ENCODE measurements around the gene CYP4F22.
"Not testable (repeated sequence)": the region's sequence is repeated elsewhere in the genome, so short reads cannot be mapped to it uniquely, and the experiment has no call there.

The CYP4F22 gene

DNA sequence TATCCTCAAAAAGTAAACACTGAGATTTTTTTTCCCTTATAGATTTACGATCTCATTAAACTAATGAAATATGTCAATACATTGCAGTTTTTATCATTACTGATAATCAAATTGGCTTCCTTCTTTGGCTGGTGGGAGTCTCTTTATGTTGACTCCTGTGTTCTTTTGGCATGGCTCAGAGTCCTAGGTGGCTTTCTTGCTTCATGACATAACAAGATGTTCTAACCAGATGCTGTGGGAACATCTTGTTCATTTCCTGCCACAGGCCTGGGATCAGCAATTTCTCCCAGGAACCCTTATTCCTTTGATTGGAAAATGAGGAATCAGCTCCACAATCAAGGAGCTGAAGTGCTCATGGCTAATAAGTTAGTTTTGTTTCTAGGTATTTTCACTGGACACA is 13.2 kb upstream of the CYP4F22 start:
- DNase-seq = no peak

DNA sequence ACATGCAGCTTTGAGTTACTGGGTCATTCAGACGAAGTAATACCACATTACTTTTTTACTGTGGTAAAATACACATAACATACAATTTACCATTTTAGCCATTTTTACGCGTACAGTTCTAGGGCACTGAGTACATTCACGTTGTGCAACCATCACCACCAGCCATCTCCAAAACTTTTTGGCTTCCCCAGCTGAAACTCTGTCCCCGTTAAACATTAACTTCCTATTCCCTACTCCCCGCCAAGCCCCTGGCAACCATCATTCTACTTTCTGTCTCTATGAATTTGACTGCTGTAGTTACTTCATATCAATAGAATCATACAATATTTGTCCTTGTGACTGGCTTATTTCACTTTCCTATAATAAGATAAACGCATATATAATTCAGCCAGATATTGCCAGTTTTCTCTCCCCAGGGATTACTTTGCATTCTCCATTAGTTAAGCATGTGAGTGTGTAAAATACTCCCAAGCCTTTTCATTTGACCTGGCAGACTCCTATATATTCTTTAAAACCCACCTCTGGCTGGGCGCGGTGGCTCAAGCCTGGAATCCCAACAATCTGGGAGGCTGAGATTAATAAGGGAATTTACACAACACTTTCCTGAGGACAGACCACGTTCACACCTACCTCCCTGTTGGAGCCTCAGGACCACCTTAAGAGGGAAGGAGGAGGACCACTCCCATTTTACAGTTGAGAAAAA is 10.0 kb upstream of the CYP4F22 start:
- no peak for DNase-seq

DNA sequence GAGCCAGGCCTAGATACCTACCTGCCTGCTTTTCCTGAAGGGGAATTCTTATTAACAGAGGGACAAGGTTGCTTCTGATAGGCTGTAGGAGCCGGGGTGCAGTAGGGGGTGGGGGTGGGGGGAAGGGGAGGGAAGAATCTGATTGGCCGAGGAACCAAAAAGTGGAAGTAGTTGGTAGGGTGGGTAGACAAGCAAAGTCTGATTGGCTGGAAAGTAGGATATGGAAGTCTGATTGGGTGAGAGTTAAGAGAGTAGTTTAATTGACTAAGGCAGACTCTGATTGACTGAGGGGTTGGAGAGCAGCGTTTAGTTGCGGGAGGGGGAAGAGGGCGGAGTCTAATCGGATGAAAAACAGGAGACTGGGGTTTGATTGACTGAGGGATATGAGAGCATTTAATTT is 9.4 kb upstream of the CYP4F22 start:
- no peak for DNase-seq

DNA sequence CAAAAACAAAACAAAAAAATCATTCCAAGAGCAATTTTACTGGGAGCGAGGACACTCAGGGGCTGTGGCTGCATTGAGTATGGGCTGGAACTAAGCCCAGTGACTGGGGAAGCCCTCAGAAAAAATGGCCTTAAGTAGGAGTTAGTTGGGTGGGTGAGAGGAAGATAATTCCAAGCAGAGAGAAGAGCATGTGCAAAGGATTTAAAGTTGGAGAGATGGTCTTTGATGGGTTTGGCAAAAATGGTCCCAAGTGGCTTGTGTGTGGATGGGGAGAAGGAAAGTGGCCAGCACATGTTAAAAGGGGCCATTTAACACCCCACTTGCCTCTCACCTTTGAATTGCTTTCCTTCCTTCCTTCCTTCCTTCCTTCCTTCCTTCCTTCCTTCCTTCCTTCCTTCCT is 6.7 kb upstream of the CYP4F22 start:
- no peak for DNase-seq

DNA sequence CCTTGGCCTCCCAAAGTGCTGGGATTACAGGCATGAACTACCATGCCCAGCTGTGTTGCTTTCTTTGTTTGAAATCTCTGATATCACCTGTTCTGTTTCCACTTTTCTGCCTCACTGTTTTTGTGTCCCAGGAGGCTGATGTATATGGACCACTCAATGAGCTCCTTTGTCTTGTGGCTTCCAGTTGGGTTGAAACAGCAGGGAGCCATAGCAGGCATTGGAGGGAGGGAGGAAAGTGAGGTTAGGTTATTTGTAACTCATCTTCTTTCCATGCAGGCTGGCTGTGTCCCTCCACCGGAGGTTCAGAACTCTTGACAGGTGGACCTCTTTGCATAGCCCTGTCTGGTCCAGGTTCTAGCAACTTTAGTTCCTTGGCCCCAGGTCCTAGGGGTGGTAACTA is 6.1 kb upstream of the CYP4F22 start:
- no peak for DNase-seq

DNA sequence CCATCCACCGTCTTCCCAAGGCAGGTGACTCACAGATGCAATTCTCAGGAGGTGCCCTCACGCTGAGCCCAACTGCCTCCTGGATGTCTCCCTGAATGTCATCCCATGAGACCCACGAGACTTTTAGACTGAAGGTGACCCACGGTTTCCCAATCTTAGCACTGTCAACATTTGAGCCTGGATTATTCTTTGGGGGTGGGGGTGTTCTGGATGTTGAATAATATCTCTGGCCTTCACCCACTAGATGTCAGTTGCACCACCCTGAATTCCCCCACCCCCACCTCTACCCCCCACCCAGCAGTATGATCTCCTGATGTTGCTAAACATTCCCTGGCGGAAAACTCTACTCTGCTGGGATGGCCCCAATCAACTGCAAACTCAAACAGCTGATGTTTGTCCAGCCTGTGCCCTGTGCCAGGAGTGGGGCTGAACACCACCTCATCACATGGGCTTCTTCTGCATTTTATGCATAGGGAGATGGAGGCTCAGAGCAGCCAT is 2.2 kb upstream of the CYP4F22 start:
- DNase-seq = no peak

DNA sequence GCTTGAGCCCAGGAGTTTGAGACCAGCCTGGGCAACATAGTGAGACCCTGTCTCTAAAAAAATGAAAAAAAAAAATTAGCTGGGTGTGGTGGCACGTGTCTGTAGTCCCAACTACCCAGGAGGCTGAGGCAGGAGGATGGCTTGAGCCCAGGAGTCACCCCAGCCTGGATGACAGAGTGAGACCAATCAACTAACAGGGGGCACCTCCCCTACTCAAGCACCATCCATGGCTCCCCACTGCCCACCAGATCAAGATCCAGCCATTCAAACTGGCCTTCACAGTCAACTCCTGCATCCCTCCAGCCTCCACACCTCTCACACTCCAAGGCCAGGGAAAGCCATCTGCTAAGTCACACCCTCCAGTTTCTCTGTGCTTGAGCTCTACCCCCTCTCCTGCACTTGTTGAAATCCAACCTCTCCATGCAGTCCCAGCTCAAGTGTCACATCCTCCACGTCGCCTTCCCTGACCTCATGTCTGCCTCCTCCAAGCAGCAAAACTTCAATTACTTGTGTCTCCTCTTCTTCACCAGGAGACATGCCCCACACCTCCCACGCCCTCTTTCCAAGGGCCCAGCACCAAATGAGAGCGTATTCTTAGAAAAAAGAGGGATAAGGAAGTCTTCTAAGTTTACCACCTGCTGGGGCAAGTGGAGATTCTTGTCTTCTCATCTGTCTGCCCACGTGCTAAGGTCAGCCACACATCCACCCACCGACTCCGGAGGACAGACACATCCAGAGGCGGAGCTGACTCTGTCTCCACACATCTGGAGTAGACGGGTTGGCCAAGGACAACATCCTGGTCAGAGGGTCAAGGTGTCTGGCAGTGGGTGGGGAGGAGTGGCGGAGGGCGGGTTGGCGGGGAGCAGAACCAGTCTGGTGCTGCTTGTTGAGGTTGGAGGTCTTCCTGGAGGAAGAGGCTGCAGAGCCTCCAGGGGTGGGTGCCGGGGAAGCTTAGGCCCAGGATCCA is 974 bp upstream of the CYP4F22 start:
- DNase-seq = no peak

DNA sequence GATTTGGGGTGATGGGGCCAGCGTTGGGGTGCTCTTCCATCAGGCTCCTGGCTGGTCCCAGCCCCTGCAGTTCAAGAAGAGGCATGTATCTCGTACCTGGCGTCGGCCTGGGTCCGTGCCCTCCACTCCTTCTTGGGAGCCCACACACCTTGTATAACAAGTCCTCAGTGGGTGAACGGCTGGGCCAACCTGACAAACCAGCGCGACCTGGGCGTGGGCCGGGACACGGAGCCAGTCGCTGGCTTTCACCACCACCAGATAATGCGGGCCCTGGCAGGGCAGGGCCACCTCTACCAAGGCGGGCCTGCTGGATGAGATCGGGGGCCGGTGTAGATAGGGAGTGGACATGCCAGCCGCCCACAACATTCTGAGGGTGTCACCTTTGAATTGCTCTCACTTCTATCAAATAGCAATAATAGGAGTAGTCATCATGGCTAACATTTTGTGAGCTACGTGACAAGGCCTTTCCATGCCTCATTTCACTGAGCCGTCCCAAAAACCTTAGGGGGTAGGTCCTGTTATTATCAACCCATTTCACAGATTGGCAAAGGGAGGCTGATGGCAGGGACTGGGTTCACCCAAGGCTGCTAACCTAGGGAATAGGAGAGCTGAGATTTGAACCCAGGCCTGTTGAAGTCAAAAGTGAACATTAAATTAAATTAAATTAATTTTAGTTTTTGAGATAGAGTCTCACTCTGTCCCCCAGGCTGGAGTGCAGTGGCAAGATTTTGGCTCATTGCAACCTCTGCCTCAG is 3.5 kb downstream of the CYP4F22 start:
- DNase-seq = no peak

DNA sequence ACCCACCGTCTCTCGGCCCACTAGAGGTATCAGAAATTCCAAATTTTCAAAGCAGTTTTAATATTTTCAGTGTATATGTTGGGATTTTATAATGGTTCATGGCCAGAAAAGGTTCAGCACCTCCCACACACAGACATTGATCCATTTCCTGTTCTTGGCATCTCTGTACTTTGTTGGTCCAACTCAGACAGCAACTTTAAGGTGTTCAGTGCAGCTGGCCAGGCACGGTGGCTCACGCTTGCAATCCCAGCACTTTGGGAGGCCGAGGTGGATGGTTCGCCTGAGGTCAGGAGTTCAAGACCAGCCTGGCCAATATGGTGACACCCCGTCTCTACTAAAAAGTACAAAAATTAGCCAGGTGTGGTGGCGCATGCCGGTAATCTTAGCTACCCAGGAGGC is 6.9 kb downstream of the CYP4F22 start:
- DNase-seq = not testable (repeated sequence)

DNA sequence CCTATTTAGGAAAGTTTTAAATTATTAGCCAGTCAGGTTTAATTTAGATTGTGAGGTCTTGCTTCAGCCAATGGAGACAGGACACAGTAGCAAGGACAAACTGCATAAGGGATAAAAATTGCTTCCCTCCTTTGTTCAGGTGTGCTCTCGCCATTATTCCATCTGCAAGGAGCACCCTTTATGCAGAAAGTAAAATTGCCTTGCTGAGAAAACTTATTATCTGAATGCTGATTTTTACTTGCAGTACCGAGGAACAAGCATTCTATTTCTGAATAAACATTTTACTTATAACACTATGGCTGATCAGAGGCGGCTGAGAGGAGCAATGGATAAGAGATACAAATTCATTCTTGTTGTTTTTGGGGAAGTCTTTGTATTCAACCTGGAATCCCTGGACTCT is 8.0 kb downstream of the CYP4F22 start:
- peak; percentile 15 for DNase-seq

DNA sequence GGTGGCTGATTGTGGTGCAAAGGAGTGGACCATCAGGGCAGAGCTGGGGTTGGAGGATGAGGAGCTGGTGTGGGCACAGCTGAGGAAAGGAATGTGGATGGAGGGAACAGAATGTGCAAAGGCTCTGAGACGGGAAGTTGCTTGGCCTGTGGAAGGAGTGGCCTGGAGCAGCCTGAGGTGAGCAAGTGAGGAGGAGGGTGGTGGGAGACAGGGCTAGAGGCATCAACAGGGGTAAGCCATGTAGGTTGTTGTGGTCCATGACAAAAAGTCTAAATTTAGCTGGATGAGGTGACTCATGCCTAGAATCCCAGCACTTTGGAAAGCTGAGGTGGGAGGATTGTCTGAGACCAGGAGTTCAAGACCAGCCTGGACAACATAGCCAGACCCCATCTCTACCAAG is 9.5 kb downstream of the CYP4F22 start:
- no peak for DNase-seq

DNA sequence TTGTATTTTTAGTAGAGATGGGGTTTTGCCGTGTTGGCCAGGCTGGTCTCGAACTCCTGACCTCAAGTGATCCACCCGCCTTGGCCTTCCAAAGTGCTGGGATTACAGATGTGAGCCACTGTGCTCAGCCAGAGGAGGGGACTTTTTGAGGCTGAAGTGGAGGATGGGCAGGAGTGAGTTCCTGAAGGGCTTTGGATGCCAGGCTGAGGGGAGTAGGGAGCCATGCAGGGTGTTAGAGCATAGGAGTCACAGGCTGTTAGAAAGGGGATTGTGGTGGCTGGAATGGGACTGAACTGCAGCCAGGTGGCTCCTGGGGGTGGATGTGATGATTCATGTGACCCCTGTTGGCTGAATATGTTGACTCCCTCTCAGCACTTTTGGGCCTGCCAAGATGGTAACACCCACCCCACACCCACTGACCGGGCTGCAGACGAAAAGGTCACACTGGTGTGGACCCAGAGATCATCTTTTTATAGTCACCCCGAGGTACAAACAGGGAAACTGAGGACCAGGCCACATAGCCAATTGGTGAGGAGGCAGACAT is 11.2 kb downstream of the CYP4F22 start:
- DNase-seq = no peak

DNA sequence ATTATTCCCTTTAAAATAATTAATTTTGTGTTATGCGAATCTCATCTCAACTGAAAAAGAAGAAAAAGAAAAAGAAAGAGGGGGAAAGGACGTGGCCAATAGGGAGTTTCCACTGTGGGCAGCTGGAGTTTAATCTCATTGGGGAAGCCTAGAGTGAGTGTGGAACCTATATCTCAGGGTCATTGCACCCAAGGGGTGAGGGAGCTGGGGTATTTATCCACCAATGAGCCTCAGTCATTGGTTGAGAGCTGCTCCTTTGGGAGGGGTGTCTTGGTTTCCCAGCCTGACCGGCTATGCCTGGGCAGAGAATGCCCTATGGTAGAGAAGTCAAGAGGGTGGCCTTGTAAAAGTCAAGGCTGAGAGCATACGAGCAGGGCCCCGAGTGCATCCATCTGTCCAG is 16.5 kb downstream of the CYP4F22 start:
- DNase-seq = no peak

DNA sequence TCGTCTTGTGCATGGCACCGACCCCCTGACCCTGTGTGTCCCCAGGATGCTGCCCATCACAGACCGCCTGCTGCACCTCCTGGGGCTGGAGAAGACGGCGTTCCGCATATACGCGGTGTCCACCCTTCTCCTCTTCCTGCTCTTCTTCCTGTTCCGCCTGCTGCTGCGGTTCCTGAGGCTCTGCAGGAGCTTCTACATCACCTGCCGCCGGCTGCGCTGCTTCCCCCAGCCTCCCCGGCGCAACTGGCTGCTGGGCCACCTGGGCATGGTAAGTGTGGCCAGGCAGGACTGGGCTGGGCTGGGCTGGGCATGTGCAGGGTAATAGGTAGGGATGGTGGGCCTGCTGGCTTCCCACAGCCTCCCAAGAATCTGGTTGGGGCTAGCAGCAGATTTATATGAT is 17.0 kb downstream of the CYP4F22 start:
- DNase-seq = no peak

DNA sequence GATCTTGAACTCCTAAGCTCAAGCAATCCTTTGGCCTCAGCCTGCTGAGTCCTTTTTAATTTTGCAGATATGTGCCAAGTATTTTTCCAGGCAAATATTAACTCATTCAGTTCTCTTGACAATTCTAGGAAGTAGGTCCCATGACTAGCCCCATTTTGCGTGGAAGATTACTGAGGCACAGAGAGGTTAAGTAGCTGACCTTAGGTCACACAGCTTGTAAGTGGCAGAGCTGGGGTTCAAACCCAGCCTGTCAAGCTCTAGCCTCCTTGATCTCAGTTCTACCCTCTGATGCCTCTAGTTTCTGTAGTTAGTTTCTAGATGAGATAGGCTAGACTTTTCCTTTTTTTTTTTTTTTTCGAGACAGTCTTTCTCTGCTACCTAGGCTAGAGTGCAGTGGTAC is 18.1 kb downstream of the CYP4F22 start:
- DNase-seq = no peak

DNA sequence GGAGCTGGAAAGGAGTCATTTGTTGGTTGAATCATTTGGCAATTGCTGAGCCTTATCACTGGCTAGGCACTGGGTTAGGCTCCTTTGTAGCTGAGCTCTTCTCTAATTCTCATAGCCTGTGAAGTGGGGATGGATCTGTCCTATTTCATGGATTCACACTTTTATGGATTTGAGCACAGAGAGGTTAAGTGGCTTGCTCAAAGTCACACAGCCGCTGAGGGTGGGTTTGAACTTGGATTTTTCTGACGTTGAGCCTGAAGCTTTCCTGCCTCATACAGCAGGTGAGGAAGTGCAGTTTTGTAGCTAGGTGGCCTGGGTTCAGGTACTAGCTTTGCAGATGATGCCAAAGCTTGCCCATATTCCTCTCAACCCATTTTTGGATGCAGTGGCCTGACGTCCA is 19.4 kb downstream of the CYP4F22 start:
- no peak for DNase-seq

DNA sequence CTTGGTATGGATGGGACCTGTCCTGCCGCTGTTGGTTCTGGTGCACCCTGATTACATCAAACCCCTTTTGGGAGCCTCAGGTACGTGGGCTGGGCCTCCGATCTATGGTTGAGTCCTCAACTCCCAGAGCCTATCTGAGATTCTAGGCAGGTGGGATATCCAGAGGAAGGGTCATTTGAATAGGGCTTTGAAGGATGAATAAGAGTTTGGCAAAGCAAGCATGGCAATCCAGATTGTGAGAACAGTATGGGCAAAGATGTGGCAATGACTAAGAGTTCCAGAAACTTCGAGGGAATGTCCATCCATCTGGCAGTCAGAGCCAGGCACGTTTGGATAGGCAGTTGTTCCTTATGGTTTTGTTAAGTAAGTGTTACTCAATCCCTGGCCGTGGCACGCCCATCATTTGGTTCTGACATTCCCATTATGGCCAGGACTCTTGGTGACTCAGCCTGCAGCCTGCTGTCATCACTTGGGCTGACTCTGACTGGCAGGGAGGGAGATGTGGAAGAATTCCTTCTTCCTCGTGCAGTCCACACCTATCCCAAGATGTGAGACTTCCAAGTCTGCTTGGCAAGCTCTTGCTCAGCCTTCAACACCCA is 21.5 kb downstream of the CYP4F22 start:
- no peak for DNase-seq

DNA sequence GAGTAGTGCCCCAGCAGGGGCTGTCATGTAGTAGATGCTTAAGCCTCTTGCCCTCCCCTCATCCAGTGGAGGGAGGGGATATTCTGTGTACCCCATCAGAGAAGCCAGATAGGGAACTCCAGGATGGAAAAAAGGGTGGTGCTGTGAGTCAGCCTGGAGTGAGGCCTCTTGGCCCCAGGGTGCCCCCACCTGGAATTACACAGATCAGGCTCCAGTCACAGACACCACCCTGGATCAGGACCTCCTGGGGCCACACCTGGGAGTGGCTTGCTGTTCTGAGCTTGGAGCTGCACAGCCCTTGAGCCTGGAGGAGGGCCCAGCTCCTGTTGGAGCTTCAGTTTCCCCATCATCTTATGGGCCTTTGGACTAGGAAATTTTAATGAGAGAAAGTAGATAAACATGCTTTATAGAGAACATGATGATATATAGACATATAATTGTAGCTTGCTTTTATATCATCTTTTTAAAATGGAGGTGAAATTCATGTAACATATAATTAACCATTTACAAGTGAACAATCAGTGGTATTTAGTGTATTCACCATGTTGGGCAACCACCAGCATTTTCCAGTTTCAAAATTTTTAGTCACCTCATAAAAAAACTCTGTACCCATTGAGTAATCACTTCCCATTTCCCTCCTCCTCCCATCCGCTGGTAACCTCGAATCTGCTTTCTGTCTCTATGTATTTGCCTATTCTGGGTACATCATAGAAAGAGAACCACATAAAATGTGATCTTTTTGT is 24.6 kb downstream of the CYP4F22 start:
- peak; percentile 39 for DNase-seq

DNA sequence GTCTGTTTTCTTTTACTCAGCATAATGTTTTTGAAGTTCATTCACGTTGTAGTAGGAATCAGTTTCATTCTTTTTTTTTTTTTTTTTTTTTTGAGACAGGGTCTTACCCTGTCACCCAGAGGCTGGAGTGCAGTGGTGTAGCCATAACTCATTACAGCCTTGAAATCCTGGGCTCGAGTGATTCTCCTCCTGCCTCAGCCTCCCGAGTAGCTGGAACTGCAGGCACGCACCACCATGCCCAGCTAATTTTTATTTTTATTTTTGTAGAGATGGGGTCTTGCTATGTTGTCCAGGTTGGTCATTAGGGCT is 25.2 kb downstream of the CYP4F22 start:
- DNase-seq = not testable (repeated sequence)

DNA sequence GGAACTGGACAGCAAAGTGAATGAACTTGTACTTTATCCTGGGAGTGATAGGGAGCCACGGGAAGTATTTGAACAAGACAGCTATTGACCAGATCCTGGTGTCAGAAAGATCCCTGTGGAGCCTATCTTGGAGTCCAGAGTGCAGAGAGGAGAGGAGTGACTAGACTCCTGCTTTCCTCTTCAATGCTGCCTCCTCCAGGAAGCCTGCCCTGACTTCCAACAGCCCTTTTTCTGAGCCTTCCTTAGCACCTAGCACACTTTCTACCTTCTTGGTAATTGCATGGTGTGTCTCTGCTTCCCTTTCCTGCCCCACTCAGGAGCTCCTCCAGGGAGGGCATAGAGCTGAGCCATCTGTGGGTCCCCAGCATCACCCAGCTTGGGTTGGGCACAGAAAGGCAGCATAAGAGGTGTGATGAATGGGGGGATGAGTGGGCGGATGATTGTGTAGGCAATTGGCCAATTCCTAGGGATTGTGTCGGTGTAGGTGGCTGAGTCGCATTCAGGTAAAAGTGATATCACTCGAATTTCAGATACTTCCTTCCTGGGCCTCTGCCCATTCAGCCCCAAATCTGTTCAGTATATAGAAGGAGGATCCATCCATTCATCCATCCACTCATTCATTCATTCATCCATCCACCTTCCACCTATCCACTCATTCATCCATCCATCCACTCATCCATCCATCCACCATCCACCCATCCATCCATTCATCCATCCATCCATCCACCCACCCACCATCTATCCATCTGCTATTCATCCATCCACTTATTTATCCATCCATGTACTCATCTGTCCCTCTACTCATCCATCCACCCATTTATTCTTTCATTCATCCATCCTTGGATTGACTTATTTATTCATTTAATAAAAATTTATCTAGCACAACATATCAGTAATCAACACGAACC is 26.9 kb downstream of the CYP4F22 start:
- no peak for DNase-seq

DNA sequence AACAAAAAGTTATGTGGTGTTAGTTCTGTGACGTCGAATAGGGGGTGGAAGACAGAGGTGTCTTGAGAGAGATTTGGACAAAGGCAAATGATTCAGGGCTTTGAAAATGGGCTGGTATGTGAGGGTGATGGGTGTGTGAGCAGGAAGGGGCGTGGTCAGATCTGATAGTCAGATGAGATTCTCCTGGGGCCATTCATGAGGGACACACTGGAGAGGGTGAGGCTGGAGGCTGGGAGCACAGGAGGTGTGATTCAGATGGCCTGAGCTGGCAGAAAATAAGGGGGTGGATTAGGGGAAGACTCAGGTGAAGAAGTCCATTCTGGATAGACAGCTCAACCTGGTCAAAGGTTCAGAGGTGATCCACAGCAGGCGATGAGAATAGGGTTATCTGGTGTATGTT is 28.0 kb downstream of the CYP4F22 start:
- DNase-seq = no peak
